ENCODE results near the gene MPP3.

GRCh38 chr17:43877451-43878155, 44.7 kb upstream of the MPP3 start:
- no peak for TF ChIP-seq GATA2 (IDR thresholded peaks at IDR 0.05; ENCODE audit: low read depth, low read length)
- TF ChIP-seq GATA3 (IDR thresholded peaks at IDR 0.05; ENCODE audit: low read depth, low read length) = no peak

Measured in SH-SY5Y (cell line).